HEK293 (cell line): ENCODE data around the gene ANAPC5.
"Not testable (repeated sequence)": the region's sequence is repeated elsewhere in the genome, so short reads cannot be mapped to it uniquely, and the experiment has no call there.

Source experiments
- CTCF ChIA-PET: fragments of 350-600 bp; formaldehyde crosslinking; extraction: SDS; loops from one replicate; lab custom pipeline; 2021; ENCODE audit warnings: antibody characterized with exemption; lab: Yijun Ruan, JAX
- POLR2A ChIA-PET: fragments of 300-600 bp; formaldehyde crosslinking; extraction: SDS; loops from one replicate; lab custom pipeline; 2020; ENCODE audit warnings: antibody characterized with exemption, inconsistent platforms; lab: Yijun Ruan, JAX
- H3K27ac ChIP-seq: fragments of 200-500 bp; sonication (Bioruptor generic); 2 replicates; pipeline ENCODE4 v1.5.1; 2014; ENCODE audit warnings: low read depth, low read length, control low read depth, inconsistent platforms; ENCODE audit errors: extremely low read depth
- H3K36me3 ChIP-seq, 2 experiments: fragments of 200-500 bp in 1 of 2; sonication (Bioruptor generic) in 1 of 2; 1 replicate in 1 of 2; 2 replicates in 1 of 2; pipeline ENCODE4 v1.5.1; 2014 to 2017; ENCODE audit warnings: inconsistent platforms in 2 of 2, low read length in 2 of 2; ENCODE audit not compliant: control insufficient read depth in 2 of 2, insufficient read depth in 1 of 2
- H3K4me1 ChIP-seq: fragments of 200-500 bp; sonication (Bioruptor generic); 2 replicates; pipeline ENCODE4 v1.5.1; 2014; ENCODE audit warnings: mild to moderate bottlenecking, low read length, inconsistent platforms; ENCODE audit not compliant: control insufficient read depth, insufficient read depth
- H3K4me3 ChIP-seq: 2 replicates; pipeline ENCODE4 v1.5.1; 2011; ENCODE audit warnings: low read depth, mild to moderate bottlenecking, control low read depth, low read length, moderate library complexity
- H3K9me3 ChIP-seq: fragments of 200-500 bp; sonication (Bioruptor generic); 2 replicates; pipeline ENCODE4 v1.5.1; 2014; ENCODE audit warnings: low read depth, low read length, inconsistent platforms; ENCODE audit not compliant: control insufficient read depth, insufficient read depth
- BCL11A ChIP-seq: fragments of 450-650 bp; formaldehyde crosslinking; IDR thresholded peaks from 2 replicates; pipeline ENCODE4 v1.5.1; 2016; ENCODE audit warnings: low read depth, missing biosample characterization, missing genetic modification characterization
- GLI2 ChIP-seq: fragments of 450-650 bp; formaldehyde crosslinking; IDR thresholded peaks from 2 replicates; pipeline ENCODE4; 2017; ENCODE audit warnings: missing biosample characterization, missing genetic modification characterization, low read depth, borderline replicate concordance
- IKZF3 ChIP-seq: fragments of 450-650 bp; IDR thresholded peaks from 2 replicates; pipeline ENCODE4 v1.5.0; 2018; ENCODE audit warnings: missing biosample characterization, mild to moderate bottlenecking, missing genetic modification characterization, moderate library complexity
- KLF7 ChIP-seq: fragments of 450-650 bp; formaldehyde crosslinking; IDR thresholded peaks from 2 replicates; pipeline ENCODE4 v1.5.1; 2016; ENCODE audit warnings: missing biosample characterization, missing genetic modification characterization, borderline replicate concordance
- KLF8 ChIP-seq: fragments of 450-650 bp; formaldehyde crosslinking; IDR thresholded peaks from 2 replicates; pipeline ENCODE4 v1.5.1; 2016; ENCODE audit warnings: missing biosample characterization, missing genetic modification characterization
- PRDM6 ChIP-seq: fragments of 450-650 bp; formaldehyde crosslinking; IDR thresholded peaks from 2 replicates; pipeline ENCODE4 v1.5.1; 2017; ENCODE audit warnings: missing biosample characterization, missing genetic modification characterization
- ZBTB49 ChIP-seq: fragments of 450-650 bp; formaldehyde crosslinking; IDR thresholded peaks from 2 replicates; pipeline ENCODE4 v1.5.1; 2016; ENCODE audit warnings: missing biosample characterization, missing genetic modification characterization, low read depth
- ZFP69B ChIP-seq: fragments of 450-650 bp; formaldehyde crosslinking; IDR thresholded peaks from 2 replicates; pipeline ENCODE4 v1.5.1; 2016; ENCODE audit warnings: missing biosample characterization, missing genetic modification characterization
- ZNF19 ChIP-seq: fragments of 450-650 bp; formaldehyde crosslinking; IDR thresholded peaks from 2 replicates; pipeline ENCODE4; 2016; ENCODE audit warnings: missing biosample characterization, missing genetic modification characterization, low read depth
- ZNF202 ChIP-seq: fragments of 450-650 bp; formaldehyde crosslinking; IDR thresholded peaks from 2 replicates; pipeline ENCODE4 v1.5.1; 2016; ENCODE audit warnings: missing biosample characterization, missing genetic modification characterization, borderline replicate concordance
- ZNF311 ChIP-seq: fragments of 450-650 bp; formaldehyde crosslinking; IDR thresholded peaks from 2 replicates; pipeline ENCODE4 v1.5.1; 2017; ENCODE audit warnings: missing biosample characterization, missing genetic modification characterization, borderline replicate concordance
- ZNF341 ChIP-seq: fragments of 450-650 bp; formaldehyde crosslinking; IDR thresholded peaks from 2 replicates; pipeline ENCODE4; 2016; ENCODE audit warnings: low read depth, missing biosample characterization, missing genetic modification characterization
- ZNF416 ChIP-seq: fragments of 450-650 bp; formaldehyde crosslinking; IDR thresholded peaks from 2 replicates; pipeline ENCODE4 v1.5.1; 2016; ENCODE audit warnings: missing biosample characterization, missing genetic modification characterization
- ZNF488 ChIP-seq: fragments of 450-650 bp; formaldehyde crosslinking; IDR thresholded peaks from 2 replicates; pipeline ENCODE4 v1.5.1; 2016; ENCODE audit warnings: missing biosample characterization, missing genetic modification characterization
- ZNF561 ChIP-seq: fragments of 450-650 bp; IDR thresholded peaks from 2 replicates; pipeline ENCODE4 v1.5.1; 2018; ENCODE audit warnings: missing biosample characterization, missing genetic modification characterization, borderline replicate concordance
- ZNF610 ChIP-seq: fragments of 450-650 bp; formaldehyde crosslinking; IDR thresholded peaks from 2 replicates; pipeline ENCODE4 v1.5.1; 2016; ENCODE audit warnings: missing biosample characterization, missing genetic modification characterization, borderline replicate concordance
- TF ChIP-seq, protein P1 (sequence below): fragments of 450-650 bp; formaldehyde crosslinking; IDR thresholded peaks from 2 replicates; pipeline ENCODE4 v1.5.1; 2016; ENCODE audit warnings: missing biosample characterization, missing genetic modification characterization, borderline replicate concordance
- TF ChIP-seq, protein P2 (sequence below): fragments of 450-650 bp; formaldehyde crosslinking; IDR thresholded peaks from 2 replicates; pipeline ENCODE4; 2016; ENCODE audit warnings: missing biosample characterization, missing genetic modification characterization

ANAPC5 gene

DNA sequence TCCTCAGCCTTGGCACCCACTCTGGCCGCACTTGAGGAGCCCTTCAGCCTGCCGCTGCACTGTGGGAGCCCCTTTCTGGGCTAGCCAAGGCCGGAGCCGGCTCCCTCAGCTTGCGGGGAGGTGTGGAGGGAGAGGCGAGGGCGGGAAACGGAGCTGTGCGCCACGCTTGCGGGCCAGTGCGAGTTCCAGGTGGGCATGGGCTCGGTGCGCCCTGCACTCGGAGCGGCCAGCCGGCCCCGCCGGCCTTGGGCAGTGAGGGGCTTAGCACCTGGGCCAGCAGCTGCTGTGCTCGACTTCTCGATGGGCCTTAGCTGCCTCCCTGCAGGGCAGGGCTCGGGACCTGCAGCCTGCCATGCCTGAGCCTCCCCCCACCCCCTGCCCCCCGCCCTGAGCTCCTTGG, 22.1 kb upstream of the ANAPC5 start:
- CTCF ChIA-PET: interaction anchor here (0.9 kb wide), 1 partner anchor 9 kb away, joined by 3 read pairs; no protein-coding TSS in a partner anchor
- not testable (repeated sequence) for H3K9me3 ChIP-seq, H3K27ac ChIP-seq, H3K36me3 ChIP-seq, H3K4me3 ChIP-seq, H3K4me1 ChIP-seq
- POLR2A ChIA-PET: interaction anchor here (0.6 to 1.1 kb wide), 3 partner anchors 8 to 25 kb away, joined by 3 to 4 read pairs (median 3); partner anchors contain the start of gene RNF34

DNA sequence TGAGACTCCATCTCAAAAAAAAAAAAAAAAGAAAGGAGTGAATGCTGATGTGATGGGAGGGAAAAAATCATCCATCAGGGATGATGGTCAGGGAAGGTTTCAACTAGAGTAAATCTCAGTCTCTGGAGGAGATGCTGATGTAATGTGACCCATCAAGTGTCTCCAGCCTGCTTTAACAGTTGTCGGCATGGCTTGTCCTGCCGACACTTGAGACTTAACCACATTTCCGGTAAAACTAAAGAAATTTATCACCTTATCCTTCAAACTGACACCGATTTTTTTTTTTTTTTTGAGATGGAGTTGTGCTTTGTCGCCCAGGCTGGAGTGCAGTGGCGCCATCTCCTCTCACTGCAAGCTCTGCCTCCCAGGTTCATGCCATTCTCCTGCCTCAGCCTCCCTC, 21.5 kb upstream of the ANAPC5 start:
- TF ChIP-seq ZNF561 (tag by site-specific recombination) (no peak), GLI2 (tag by site-specific recombination) (no peak), ZNF202 (no peak), ZNF416 (tag by site-specific recombination) (no peak), KLF8 (no peak), PRDM6 (tag by site-specific recombination) (no peak), ZNF610 (no peak), ZNF341 (tag by site-specific recombination) (no peak), ZBTB49 (tag by site-specific recombination) (no peak), ZFP69B (tag by site-specific recombination) (no peak), ZNF488 (tag by site-specific recombination) (no peak), IKZF3 (tag by site-specific recombination) (no peak), KLF7 (tag by site-specific recombination) (no peak), BCL11A (no peak), ZNF311 (tag by site-specific recombination) (no peak), ZNF19 (no peak)
- TF ChIP-seq, protein P1, sequence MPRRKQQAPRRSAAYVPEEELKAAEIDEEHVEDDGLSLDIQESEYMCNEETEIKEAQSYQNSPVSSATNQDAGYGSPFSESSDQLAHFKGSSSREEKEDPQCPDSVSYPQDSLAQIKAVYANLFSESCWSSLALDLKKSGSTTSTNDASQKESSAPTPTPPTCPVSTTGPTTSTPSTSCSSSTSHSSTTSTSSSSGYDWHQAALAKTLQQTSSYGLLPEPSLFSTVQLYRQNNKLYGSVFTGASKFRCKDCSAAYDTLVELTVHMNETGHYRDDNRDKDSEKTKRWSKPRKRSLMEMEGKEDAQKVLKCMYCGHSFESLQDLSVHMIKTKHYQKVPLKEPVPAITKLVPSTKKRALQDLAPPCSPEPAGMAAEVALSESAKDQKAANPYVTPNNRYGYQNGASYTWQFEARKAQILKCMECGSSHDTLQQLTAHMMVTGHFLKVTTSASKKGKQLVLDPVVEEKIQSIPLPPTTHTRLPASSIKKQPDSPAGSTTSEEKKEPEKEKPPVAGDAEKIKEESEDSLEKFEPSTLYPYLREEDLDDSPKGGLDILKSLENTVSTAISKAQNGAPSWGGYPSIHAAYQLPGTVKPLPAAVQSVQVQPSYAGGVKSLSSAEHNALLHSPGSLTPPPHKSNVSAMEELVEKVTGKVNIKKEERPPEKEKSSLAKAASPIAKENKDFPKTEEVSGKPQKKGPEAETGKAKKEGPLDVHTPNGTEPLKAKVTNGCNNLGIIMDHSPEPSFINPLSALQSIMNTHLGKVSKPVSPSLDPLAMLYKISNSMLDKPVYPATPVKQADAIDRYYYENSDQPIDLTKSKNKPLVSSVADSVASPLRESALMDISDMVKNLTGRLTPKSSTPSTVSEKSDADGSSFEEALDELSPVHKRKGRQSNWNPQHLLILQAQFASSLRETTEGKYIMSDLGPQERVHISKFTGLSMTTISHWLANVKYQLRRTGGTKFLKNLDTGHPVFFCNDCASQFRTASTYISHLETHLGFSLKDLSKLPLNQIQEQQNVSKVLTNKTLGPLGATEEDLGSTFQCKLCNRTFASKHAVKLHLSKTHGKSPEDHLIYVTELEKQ (tag by site-specific recombination): no peak
- TF ChIP-seq, protein P2, sequence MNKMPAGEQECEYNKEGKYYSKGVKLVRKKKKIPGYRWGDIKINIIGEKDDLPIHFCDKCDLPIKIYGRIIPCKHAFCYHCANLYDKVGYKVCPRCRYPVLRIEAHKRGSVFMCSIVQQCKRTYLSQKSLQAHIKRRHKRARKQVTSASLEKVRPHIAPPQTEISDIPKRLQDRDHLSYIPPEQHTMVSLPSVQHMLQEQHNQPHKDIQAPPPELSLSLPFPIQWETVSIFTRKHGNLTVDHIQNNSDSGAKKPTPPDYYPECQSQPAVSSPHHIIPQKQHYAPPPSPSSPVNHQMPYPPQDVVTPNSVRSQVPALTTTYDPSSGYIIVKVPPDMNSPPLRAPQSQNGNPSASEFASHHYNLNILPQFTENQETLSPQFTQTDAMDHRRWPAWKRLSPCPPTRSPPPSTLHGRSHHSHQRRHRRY: no peak

More for the DNA sequence above, 21.5 kb upstream of the ANAPC5 start:
- Histone ChIP-seq H3K4me1 (no peaks in the 10 kb centered on the region), H3K36me3 (no peaks in the 10 kb centered on the region), H3K4me3 (no peak overlapping the region), H3K27ac (no peak overlapping the region), H3K9me3 (no peaks in the 10 kb centered on the region)
- ChIA-PET POLR2A (interaction anchor here (0.6 kb wide), 1 partner anchor 42 kb away, joined by 5 read pairs; no protein-coding TSS in a partner anchor), CTCF (no interaction called here)
